GM18873 (cell line): ENCODE results near the gene SMIM13.
A peak's percentile ranks its signal among the peaks of the same experiment; 100 is the strongest.

Experiments used
- ATAC-seq: cut with Tn5 transposase; IDR thresholded peaks from one replicate; pipeline ENCODE4 v1.9.1; 2021; ENCODE audit warnings: mild to moderate bottlenecking, moderate library complexity, moderate number of reproducible peaks; ENCODE audit not compliant: unreplicated experiment, low FRiP score

The SMIM13 gene

DNA sequence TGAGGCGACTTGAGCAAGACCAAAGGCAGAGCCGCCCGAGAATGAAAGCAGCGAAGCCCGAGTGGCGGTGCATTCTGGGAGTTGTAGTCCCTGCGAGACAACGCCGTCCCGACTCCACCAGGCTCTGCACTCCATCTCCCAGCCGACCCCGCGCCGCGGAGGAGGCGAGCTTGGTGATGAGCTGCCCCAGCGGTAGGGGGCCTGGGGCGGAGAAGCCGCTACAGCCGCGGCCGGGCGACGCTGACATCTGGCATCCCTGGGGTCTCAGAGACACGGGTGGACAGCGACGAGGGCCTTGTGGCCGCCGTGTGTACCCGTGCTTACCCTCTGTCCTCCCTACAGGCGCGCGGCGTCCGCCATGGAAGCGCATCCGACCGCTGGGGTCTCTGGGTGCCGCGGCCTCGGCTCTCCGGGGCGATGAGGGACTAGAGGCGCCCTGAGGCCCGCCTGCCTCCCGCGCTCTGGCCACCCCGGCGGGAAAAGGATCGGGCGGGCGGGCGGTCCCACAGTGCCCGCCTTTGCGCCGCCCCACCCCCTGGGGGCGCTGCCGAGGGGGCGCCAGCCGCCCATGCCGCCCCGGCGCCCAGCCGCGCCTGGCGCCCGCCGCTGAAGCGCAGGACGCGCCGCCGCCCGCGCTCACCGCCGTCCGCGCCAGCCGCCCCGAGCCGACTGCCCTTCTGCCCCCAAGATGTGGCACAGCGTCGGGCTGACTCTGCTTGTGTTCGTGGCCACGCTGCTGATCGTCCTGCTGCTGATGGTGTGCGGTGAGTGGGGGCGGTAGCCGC, at the start of gene SMIM13:
Gene SMIM13, plus strand, starts transcription at position 209 of the 785 bp plus-strand sequence. Its CDS starts 480 bp downstream, at position 689.
- peak; percentile 85 for ATAC-seq

- ATAC-seq: no peak
These were observed 49.5 kb upstream of the SMIM13 start, which contains the start of gene ELOVL2 for GRCh38 chr6:11043961-11044711. Gene ELOVL2, minus strand, starts transcription at chr6:11044305. Its CDS starts 75 bp downstream, at chr6:11044230.

- no peak for ATAC-seq
These were observed 48.9 kb upstream of the SMIM13 start for GRCh38 chr6:11044712-11045167.

GRCh38 chr6:11050731-11051130, 42.9 kb upstream of the SMIM13 start:
- ATAC-seq: no peak

DNA sequence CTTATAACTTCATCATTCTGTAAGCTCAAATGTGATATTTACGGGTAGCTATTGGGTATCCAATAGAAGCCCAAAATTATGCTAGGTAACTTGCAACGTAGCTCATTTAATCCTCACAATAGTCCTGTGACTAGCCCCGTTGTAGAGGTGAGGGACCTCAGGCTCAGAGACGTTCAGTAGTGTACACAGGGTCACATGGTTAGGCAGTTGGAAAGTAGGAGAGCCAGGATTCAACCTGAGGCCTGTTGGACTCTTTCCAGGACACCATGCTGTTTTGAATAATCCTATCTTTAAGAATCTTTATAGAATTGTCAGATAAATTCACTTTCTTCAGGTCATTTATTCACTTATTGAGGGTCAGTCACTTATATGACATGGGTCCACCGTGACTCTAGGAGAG, 40.3 kb upstream of the SMIM13 start:
- no peak for ATAC-seq

GRCh38 chr6:11054722-11055121, 38.9 kb upstream of the SMIM13 start:
- no peak for ATAC-seq

DNA sequence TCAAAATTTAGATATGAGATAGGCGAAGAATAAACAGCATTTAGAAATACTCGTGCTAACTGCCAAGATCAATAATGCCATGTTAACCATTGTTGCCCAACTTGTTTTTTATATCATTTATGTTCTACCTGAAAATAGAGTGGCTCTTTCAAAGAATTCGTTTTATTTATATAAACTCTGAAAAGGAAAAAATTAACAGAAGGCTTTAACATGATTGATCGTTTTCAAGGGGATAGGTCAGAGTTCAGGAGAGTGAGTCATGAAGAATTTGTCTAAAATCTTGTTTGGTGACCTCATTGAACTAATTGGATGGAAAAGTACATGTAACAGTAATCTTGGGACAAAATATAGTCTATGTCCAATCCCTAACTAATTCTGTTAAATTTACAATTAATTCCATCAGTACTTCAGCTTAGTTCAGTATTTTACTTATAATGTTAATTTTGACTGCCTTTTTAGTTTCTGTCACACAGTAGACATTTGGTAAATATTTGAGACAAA, 38.5 kb upstream of the SMIM13 start:
- no peak for ATAC-seq

DNA sequence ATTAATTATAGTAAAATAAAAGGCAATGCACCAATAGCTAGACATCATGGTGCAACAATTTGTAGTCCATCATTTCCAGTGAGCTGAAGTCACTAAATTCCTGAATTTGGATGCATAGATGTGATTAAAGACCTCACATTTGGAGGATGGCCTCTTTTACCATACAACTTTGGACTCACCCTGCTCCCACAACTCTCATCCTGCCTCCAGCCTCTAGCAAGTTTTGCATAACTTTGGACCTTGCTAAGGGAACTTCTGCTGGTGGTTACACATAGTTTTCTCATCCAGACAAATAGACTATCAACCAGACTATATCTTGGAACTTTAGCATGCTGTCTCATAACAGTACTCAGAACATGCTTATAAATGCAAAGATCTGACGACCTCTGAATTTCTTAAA, 36.8 kb upstream of the SMIM13 start:
- ATAC-seq: no peak

- no peak for ATAC-seq
These were observed 35.2 kb upstream of the SMIM13 start for GRCh38 chr6:11058406-11058805.

DNA sequence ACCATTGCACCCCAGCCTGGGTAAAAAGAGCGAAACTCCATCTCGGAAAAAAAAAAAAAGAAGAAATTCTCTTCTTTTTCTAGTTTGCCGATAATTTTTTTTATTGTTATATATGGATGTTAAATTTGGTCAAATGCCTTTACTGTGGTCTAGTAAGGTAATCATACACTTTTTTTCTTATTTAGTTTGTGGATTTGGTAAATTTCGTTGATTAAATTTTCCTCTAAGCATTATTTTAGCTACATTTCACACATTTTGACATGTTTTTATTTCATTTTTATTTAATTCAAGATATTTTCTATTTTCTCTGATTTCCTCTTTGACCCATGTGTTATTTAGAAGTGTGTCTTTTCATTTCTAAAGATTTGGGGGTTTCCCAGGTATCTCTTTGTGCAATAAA, 31.6 kb upstream of the SMIM13 start:
- no peak for ATAC-seq

DNA sequence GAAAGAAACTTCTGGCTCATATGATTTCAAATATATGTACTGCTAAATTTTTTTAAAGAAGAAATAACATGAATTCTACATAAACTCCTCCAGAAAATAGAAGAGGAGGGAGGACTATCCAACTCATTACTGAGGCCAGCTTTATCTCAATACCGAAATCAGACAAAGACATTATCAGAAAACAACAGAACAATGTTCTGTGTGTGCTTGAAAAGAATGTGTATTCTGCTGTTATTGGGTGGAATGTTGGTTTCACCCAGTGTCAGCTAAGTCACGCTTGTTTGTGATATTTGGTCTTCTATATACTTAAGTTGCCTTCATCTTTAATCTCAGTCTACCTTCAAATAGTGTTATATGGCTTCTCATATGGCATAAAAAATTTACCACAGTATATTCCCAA, 30.9 kb upstream of the SMIM13 start:
- ATAC-seq: no peak

GRCh38 chr6:11064836-11065235, 28.8 kb upstream of the SMIM13 start:
- no peak for ATAC-seq

- ATAC-seq: no peak
These were observed 28.0 kb upstream of the SMIM13 start for GRCh38 chr6:11065436-11066202.

DNA sequence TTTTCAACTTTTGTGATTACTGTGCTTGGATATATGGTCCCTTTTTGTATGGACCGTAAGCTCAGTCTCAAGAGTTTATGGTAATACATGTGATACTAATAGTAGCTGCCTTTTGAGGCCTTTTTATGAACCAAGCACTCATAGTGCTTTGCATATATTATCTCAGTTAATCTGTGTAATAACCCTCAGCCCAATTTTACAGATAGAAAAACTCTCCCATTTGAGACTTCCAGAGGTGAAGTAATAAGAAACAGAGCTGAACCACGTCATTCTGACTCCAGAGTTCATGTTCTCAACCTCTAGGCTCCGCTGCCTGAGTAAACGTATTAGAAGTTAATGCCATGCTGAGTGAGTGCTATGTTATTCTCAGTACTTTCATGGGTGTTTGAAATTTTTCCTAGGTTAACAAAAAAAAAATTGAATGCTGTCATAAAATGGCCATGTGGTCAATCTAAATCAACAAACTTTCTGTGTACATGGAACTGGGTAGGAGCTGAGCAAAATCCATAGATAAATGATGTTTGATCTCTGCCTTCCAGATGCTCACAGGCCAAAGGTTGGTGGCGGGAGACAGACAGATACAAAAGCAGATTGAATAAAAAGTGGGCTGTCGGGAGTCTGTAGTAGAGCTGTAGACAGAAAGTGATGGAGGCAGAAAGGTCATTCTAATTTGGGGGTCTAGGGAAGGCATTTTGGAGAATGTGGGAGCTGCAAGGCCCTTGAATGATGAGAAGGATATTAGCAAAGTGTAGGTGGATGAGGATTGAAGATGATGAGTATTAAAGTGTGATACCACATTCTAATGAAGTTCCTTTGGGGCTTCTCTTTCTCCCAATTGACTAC, 26.9 kb upstream of the SMIM13 start:
- no peak for ATAC-seq

DNA sequence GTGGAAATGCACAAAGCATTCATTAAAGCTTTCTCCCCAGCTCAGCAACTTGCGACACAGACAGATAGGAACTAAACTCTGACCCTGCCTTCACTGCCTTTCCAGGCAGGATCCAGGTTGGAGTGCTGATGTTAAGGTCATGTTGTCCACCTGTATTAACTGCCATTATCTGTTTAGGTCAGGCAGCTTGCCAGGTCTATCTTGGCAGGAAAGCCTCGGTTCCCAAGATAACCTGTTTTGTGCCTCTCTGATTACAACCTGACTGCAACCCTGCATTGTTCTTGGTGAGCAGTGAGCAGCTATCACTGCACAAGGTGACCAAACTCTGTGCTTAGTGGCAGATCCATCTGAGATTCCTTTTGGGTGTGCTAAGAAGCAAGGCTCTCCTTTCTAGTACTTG, 26.3 kb upstream of the SMIM13 start:
- ATAC-seq: no peak

GRCh38 chr6:11069760-11070159, 23.9 kb upstream of the SMIM13 start:
- ATAC-seq: no peak

DNA sequence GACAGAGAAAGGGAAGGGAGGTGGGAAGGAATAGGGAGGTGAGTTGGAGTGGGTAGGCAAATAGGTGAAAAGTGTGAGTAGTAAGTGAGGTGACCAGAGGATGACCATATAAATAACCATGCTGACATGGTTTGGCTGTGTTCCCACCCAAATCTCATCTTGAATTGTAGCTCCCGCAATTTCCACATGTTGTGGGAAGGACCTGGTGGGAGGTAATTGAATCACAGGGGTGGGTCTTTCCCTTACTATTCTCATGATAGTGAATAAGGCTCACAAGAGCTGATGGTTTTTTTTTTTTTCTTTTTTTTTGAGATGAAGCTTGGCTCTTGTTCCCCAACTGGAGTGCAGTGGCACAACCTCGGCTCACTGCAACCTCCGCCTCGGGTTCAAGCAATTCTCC, 21.5 kb upstream of the SMIM13 start:
- ATAC-seq: no peak

GRCh38 chr6:11076540-11076939, 17.1 kb upstream of the SMIM13 start:
- ATAC-seq: no peak

DNA sequence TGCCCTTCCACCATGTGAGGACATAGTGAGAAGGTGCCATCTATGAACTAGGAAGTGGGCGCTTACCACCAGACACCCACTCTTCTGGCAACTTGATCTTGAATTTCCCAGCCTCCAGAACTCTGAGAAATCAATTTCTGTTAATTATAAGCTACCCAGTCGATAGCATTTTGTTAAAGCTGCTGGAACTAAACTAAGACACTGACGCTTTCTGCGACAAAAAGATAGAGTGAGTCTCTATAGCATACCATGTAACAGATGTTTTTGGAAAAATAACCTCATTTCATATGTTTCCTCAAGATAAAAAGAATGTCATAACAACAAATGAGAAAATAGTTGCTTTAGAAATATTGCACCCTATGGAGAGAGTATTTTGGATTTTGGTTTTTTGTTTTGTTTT, 15.4 kb upstream of the SMIM13 start:
- ATAC-seq: no peak

DNA sequence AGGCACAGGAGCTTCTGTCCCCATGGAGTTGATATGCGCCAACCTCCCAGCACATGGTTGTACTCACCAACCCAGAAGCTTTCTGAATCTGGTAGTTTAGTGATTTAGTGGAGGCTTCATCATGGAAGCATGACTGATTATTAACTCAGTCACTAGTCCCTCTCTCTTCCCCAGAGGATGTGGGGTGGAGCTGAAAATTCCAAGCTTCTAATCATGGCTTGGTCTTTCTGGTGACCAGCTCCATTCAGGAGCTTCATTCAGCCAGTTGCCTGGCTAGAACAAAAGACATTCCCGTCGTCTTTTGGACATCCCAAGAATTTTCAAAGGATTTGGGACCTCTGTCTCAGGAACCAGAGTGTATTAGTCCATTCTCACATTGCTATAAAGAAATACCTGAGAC, 13.3 kb upstream of the SMIM13 start:
- no peak for ATAC-seq
